HG03460 (cell line): Measurements from ENCODE around the gene RNF130.
"Not testable (repeated sequence)": the region's sequence is repeated elsewhere in the genome, so short reads cannot be mapped to it uniquely, and the experiment has no call there.

ENCODE experiments used
- ATAC-seq: cut with Tn5 transposase; IDR thresholded peaks from one replicate; pipeline ENCODE4 v1.9.1; 2021; ENCODE audit not compliant: unreplicated experiment

The RNF130 gene

GRCh38 chr5:180026320-180026719 lies 45.2 kb downstream of the RNF130 start:
- no peak for ATAC-seq

GRCh38 chr5:180021900-180022299 lies 49.7 kb downstream of the RNF130 start:
- ATAC-seq, result no peak

GRCh38 chr5:180020176-180020575 lies 51.4 kb downstream of the RNF130 start:
- no peak for ATAC-seq

GRCh38 chr5:180018347-180019060 lies 53.1 kb downstream of the RNF130 start:
- ATAC-seq, result no peak

- ATAC-seq, result not testable (repeated sequence)
Measured at GRCh38 chr5:180015523-180015922, 56.0 kb downstream of the RNF130 start.

GRCh38 chr5:180013678-180014077 lies 57.9 kb downstream of the RNF130 start:
- no peak for ATAC-seq

- no peak for ATAC-seq
Measured at GRCh38 chr5:180012316-180012715, 59.2 kb downstream of the RNF130 start.

- ATAC-seq, result no peak
Measured at GRCh38 chr5:180010636-180011035, 60.9 kb downstream of the RNF130 start.

- no peak for ATAC-seq
Measured at GRCh38 chr5:180009581-180009980, 62.0 kb downstream of the RNF130 start.

- no peak for ATAC-seq
Measured at GRCh38 chr5:180008433-180008832, 63.1 kb downstream of the RNF130 start.

- no peak for ATAC-seq
Measured at GRCh38 chr5:180007582-180007981, 64.0 kb downstream of the RNF130 start.

- ATAC-seq, result no peak
Measured at GRCh38 chr5:180006141-180006540, 65.4 kb downstream of the RNF130 start.

GRCh38 chr5:180003127-180003526 lies 68.4 kb downstream of the RNF130 start:
- ATAC-seq, result no peak

- ATAC-seq, result no peak
Measured at GRCh38 chr5:180001742-180002141, 69.8 kb downstream of the RNF130 start.

- no peak for ATAC-seq
Measured at GRCh38 chr5:180001136-180001535, 70.4 kb downstream of the RNF130 start.

- ATAC-seq, result no peak
Measured at GRCh38 chr5:179998485-179998884, 73.1 kb downstream of the RNF130 start.

- ATAC-seq, result no peak
Measured at GRCh38 chr5:179994583-179995323, 76.8 kb downstream of the RNF130 start.

GRCh38 chr5:179992855-179993254 lies 78.7 kb downstream of the RNF130 start:
- not testable (repeated sequence) for ATAC-seq

- no peak for ATAC-seq
Measured at GRCh38 chr5:179991106-179991505, 80.5 kb downstream of the RNF130 start.

GRCh38 chr5:179990525-179990924 lies 81.0 kb downstream of the RNF130 start:
- not testable (repeated sequence) for ATAC-seq

GRCh38 chr5:179986328-179986727 lies 85.2 kb downstream of the RNF130 start:
- no peak for ATAC-seq

- ATAC-seq, result no peak
Measured at GRCh38 chr5:179981636-179982035, 89.9 kb downstream of the RNF130 start.
